ENCODE data around the gene MIEF1.
A peak's percentile ranks its signal among the peaks of the same experiment; 100 is the strongest.

Gene MIEF1

DNA sequence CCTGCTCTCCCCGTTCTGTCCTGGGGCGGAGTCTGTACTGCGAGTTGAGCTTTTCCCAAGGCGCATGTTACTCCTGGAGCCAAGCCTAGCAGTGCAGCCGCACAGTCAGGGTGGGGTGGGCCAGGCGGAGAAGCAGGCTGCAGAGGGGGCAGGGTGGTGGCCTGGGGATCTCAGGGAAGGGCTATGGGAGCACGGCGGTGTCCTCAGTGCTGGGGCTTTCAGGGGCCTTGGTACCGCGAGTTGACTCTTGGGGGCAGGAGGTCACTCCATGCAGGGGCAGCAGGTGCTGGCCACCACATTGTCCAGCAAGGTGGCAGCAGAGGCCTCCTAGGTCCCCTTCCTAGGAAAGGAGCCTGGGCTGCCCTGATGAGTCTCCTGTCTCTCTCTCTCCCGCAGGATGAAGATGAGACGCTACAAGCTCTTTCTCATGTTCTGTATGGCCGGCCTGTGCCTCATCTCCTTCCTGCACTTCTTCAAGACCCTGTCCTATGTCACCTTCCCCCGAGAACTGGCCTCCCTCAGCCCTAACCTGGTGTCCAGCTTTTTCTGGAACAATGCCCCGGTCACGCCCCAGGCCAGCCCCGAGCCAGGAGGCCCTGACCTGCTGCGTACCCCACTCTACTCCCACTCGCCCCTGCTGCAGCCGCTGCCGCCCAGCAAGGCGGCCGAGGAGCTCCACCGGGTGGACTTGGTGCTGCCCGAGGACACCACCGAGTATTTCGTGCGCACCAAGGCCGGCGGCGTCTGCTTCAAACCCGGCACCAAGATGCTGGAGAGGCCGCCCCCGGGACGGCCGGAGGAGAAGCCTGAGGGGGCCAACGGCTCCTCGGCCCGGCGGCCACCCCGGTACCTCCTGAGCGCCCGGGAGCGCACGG, 14.9 kb upstream of the MIEF1 start:
- Histone ChIP-seq H3K9me3 (ENCODE audit: control insufficient read depth, insufficient read depth, low read depth, low read length) (no peaks in the 10 kb centered on the region), H3K27ac (ENCODE audit: extremely low read depth, low read depth, low read length) (no peak overlapping the region), H3K4me3 (ENCODE audit: low read depth, low read length) (no peak overlapping the region), H3K36me3 (ENCODE audit: control insufficient read depth in 2 of 2, insufficient read depth in 1 of 2, low read length in 2 of 2) (peaks cover 0 to 8% of the 10 kb centered on the region in 2 experiments; a peak in 2 of 3 replicates), H3K4me1 (ENCODE audit: control insufficient read depth, insufficient read depth, low read length) (no peaks in the 10 kb centered on the region)
- POLR2A ChIA-PET: no interaction called here
- TF ChIP-seq, protein P1, sequence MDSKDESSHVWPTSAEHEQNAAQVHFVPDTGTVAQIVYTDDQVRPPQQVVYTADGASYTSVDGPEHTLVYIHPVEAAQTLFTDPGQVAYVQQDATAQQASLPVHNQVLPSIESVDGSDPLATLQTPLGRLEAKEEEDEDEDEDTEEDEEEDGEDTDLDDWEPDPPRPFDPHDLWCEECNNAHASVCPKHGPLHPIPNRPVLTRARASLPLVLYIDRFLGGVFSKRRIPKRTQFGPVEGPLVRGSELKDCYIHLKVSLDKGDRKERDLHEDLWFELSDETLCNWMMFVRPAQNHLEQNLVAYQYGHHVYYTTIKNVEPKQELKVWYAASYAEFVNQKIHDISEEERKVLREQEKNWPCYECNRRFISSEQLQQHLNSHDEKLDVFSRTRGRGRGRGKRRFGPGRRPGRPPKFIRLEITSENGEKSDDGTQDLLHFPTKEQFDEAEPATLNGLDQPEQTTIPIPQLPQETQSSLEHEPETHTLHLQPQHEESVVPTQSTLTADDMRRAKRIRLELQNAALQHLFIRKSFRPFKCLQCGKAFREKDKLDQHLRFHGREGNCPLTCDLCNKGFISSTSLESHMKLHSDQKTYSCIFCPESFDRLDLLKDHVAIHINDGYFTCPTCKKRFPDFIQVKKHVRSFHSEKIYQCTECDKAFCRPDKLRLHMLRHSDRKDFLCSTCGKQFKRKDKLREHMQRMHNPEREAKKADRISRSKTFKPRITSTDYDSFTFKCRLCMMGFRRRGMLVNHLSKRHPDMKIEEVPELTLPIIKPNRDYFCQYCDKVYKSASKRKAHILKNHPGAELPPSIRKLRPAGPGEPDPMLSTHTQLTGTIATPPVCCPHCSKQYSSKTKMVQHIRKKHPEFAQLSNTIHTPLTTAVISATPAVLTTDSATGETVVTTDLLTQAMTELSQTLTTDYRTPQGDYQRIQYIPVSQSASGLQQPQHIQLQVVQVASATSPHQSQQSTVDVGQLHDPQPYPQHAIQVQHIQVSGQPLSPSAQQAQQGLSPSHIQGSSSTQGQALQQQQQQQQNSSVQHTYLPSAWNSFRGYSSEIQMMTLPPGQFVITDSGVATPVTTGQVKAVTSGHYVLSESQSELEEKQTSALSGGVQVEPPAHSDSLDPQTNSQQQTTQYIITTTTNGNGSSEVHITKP (tag by site-specific recombination; IDR thresholded peaks at IDR 0.05): no peak
- no peak for TF ChIP-seq ZNF341 (tag by site-specific recombination; IDR thresholded peaks at IDR 0.05; ENCODE audit: low read depth)
- no peak for TF ChIP-seq ZNF16 (tag by site-specific recombination; IDR thresholded peaks at IDR 0.05; ENCODE audit: low read depth)
- TF ChIP-seq KLF1 (tag by site-specific recombination; IDR thresholded peaks at IDR 0.05): 0 out of 2 replicates have a peak, but pooled peaks have one; percentile 12
- no peak for TF ChIP-seq ZNF121 (tag by site-specific recombination; IDR thresholded peaks at IDR 0.05)
- no peak for TF ChIP-seq KLF9 (tag by site-specific recombination; IDR thresholded peaks at IDR 0.05; ENCODE audit: low read depth)
- TF ChIP-seq, protein P2, sequence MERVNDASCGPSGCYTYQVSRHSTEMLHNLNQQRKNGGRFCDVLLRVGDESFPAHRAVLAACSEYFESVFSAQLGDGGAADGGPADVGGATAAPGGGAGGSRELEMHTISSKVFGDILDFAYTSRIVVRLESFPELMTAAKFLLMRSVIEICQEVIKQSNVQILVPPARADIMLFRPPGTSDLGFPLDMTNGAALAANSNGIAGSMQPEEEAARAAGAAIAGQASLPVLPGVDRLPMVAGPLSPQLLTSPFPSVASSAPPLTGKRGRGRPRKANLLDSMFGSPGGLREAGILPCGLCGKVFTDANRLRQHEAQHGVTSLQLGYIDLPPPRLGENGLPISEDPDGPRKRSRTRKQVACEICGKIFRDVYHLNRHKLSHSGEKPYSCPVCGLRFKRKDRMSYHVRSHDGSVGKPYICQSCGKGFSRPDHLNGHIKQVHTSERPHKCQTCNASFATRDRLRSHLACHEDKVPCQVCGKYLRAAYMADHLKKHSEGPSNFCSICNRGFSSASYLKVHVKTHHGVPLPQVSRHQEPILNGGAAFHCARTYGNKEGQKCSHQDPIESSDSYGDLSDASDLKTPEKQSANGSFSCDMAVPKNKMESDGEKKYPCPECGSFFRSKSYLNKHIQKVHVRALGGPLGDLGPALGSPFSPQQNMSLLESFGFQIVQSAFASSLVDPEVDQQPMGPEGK (tag by site-specific recombination; IDR thresholded peaks at IDR 0.05): no peak
- TF ChIP-seq ZNF571 (tag by site-specific recombination; IDR thresholded peaks at IDR 0.05): no peak
- CTCF ChIA-PET: interaction anchor here (2.2 kb wide), 1 partner anchor 9 kb away, joined by 6 read pairs; no protein-coding TSS in a partner anchor

DNA sequence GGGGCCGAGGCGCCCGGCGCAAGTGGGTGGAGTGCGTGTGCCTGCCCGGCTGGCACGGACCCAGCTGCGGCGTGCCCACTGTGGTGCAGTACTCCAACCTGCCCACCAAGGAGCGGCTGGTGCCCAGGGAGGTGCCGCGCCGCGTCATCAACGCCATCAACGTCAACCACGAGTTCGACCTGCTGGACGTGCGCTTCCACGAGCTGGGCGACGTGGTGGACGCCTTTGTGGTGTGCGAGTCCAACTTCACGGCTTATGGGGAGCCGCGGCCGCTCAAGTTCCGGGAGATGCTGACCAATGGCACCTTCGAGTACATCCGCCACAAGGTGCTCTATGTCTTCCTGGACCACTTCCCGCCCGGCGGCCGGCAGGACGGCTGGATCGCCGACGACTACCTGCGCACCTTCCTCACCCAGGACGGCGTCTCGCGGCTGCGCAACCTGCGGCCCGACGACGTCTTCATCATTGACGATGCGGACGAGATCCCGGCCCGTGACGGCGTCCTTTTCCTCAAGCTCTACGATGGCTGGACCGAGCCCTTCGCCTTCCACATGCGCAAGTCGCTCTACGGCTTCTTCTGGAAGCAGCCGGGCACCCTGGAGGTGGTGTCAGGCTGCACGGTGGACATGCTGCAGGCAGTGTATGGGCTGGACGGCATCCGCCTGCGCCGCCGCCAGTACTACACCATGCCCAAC, 14.1 kb upstream of the MIEF1 start:
- CTCF ChIA-PET: interaction anchor here (2.2 kb wide), 1 partner anchor 8 kb away, joined by 6 read pairs; no protein-coding TSS in a partner anchor
- Histone ChIP-seq H3K4me3 (ENCODE audit: low read depth, low read length) (no peak overlapping the region), H3K36me3 (ENCODE audit: control insufficient read depth in 2 of 2, insufficient read depth in 1 of 2, low read length in 2 of 2) (peaks cover 0 to 8% of the 10 kb centered on the region in 2 experiments; a peak in 2 of 3 replicates), H3K27ac (ENCODE audit: extremely low read depth, low read depth, low read length) (no peak overlapping the region), H3K9me3 (ENCODE audit: control insufficient read depth, insufficient read depth, low read depth, low read length) (no peaks in the 10 kb centered on the region), H3K4me1 (ENCODE audit: control insufficient read depth, insufficient read depth, low read length) (no peaks in the 10 kb centered on the region)
- TF ChIP-seq ZNF747 (tag by site-specific recombination; IDR thresholded peaks at IDR 0.05): no peak
- no peak for TF ChIP-seq ZBTB8A (tag by site-specific recombination; IDR thresholded peaks at IDR 0.05)
- TF ChIP-seq ZNF394 (tag by site-specific recombination; IDR thresholded peaks at IDR 0.05; ENCODE audit: borderline replicate concordance): no peak
- no peak for TF ChIP-seq KLF8 (tag by site-specific recombination; IDR thresholded peaks at IDR 0.05)
- TF ChIP-seq ZNF157 (tag by site-specific recombination; IDR thresholded peaks at IDR 0.05): no peak
- no peak for TF ChIP-seq ZNF266 (tag by site-specific recombination; IDR thresholded peaks at IDR 0.05; ENCODE audit: low read depth)
- no peak for TF ChIP-seq ZNF555 (tag by site-specific recombination; conservative IDR thresholded peaks at IDR 0.05)
- TF ChIP-seq, protein P3, sequence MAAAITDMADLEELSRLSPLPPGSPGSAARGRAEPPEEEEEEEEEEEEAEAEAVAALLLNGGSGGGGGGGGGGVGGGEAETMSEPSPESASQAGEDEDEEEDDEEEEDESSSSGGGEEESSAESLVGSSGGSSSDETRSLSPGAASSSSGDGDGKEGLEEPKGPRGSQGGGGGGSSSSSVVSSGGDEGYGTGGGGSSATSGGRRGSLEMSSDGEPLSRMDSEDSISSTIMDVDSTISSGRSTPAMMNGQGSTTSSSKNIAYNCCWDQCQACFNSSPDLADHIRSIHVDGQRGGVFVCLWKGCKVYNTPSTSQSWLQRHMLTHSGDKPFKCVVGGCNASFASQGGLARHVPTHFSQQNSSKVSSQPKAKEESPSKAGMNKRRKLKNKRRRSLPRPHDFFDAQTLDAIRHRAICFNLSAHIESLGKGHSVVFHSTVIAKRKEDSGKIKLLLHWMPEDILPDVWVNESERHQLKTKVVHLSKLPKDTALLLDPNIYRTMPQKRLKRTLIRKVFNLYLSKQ (tag by site-specific recombination; IDR thresholded peaks at IDR 0.05; ENCODE audit: borderline replicate concordance): no peak
- TF ChIP-seq ZNF596 (tag by site-specific recombination; IDR thresholded peaks at IDR 0.05): no peak
- no peak for TF ChIP-seq SCRT1 (tag by site-specific recombination; IDR thresholded peaks at IDR 0.05; ENCODE audit: borderline replicate concordance)
- POLR2A ChIA-PET: interaction anchor here (0.7 kb wide), 1 partner anchor 13 kb away, joined by 5 read pairs; no protein-coding TSS in a partner anchor

Data from HEK293 (cell line).